Measurements from ENCODE around the gene SELENOV. TPM values are rescaled to one million over a fixed set of nuclear protein-coding genes. Genes with fewer than 3 reads are reported as not detected.

SELENOV gene
- total RNA-seq, 1 experiment from 2014 or later = 0.80 TPM

DNA sequence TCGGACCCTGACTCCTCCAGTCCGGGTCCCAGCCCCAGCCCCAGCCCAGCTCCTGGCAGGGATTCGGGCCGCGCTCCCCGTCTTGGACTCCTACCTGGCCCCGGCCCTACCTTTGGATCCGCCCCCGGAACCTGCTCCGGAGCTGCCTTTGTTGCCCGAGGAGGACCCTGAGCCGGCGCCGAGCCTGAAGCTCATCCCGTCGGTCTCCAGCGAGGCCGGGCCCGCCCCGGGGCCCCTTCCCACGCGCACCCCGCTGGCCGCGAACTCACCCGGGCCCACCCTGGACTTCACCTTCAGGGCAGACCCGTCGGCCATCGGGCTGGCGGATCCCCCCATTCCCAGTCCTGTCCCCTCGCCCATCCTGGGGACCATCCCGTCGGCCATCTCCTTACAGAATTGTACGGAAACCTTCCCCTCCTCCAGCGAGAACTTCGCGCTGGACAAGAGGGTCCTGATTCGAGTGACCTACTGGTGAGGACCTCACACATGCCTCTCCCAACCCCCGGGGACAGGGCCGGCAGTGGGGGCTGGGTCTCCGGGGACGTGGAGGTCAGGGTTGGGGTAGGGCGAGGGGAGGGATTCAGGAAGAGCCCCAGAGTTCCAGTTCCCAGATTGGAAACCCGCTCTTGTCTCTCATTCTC, 732 bp downstream of the SELENOV start:
- ATAC-seq (peak; percentile 3), DNase-seq (ENCODE audit: low read depth, low spot score) (no peak)
- in situ Hi-C loops (cut with HindIII; ENCODE audit: low pct_unique_long_range_greater_than_20kb, low sequenced_read_pairs) = no loop called here
- intact Hi-C loops (cut with micrococcal nuclease; ENCODE audit: unreplicated experiment) = no loop called here
- ChIA-PET POLR2A (interaction anchor here (0.7 to 6.2 kb wide), 8 partner anchors 21 to 87 kb away, joined by 3 to 63 read pairs (median 5); partner anchors contain the start of genes RPS16 and TIMM50), CTCF (interaction anchor here (0.6 to 5.9 kb wide), 13 partner anchors 9 to 933 kb away, joined by 3 to 49 read pairs (median 4); partner anchors contain the start of genes DLL3, DYRK1B, EID2B and SUPT5H)
- TF ChIP-seq POLR2AphosphoS5 (IDR thresholded peaks at IDR 0.05; ENCODE audit: low read depth, low read length) = no peak
- no peak for TF ChIP-seq CTCF (IDR thresholded peaks at IDR 0.05)
- TF ChIP-seq REST (IDR thresholded peaks at IDR 0.05; ENCODE audit: insufficient read depth in 1 of 2, low read depth in 2 of 2, low read length in 1 of 2) = no peak
- TF ChIP-seq TCF7L2 (IDR thresholded peaks at IDR 0.05; ENCODE audit: low read depth, low read length) = no peak
- TF ChIP-seq SIN3A (IDR thresholded peaks at IDR 0.05; ENCODE audit: borderline replicate concordance, insufficient read depth, low read depth, low read length) = no peak
- H3K4me1 ChIP-seq (ENCODE audit: control insufficient read depth, insufficient read depth, low read length) = peaks cover 26% of the 10 kb centered on the region
- BruUV-seq (replicated peaks) = no TSS peak
- H3K9me3 ChIP-seq (ENCODE audit: control insufficient read depth, insufficient read depth, low read depth, low read length) = no peaks in the 10 kb centered on the region
- H3K27ac ChIP-seq (ENCODE audit: low read length) = peak overlapping the region; percentile 5
- H3K27me3 ChIP-seq (ENCODE audit: control insufficient read depth, insufficient read depth, low read length) = peaks cover 23% of the 10 kb centered on the region
- H3K36me3 ChIP-seq (ENCODE audit: control insufficient read depth, insufficient read depth, low read length) = no peaks in the 10 kb centered on the region
- H3K4me3 ChIP-seq (ENCODE audit: low read depth in 2 of 2, low read length in 2 of 2) = peak overlapping the region; percentile 30 to 55

DNA sequence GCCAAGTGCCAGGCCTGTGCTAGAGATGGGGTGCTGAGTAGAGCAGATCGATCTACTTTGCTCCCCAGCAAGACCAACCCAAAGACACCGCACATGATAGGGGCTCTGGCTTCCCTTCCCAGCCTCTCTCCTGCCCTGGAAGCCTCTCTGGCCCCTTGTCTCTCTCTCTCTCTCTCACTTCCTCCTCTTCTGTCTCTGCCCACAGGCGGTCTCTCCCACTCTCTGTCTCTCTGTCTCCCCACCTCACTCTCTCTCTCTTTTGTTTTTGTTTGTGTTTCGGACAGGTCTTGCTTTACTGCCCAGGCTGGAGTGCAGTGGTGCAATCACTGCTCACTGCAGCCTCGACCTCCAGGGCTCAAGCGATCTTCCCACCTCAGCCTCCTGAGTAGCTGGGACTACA, 1.3 kb downstream of the SELENOV start:
- H3K4me1 ChIP-seq (ENCODE audit: control insufficient read depth, insufficient read depth, low read length) = peaks cover 26% of the 10 kb centered on the region
- ATAC-seq = peak; percentile 3; the same call in 1 of the 2 replicates
- no peaks in the 10 kb centered on the region for H3K36me3 ChIP-seq (ENCODE audit: control insufficient read depth, insufficient read depth, low read length)
- H3K27ac ChIP-seq (ENCODE audit: low read length) = no peak overlapping the region
- ChIA-PET CTCF (interaction anchor here (0.6 to 5.9 kb wide), 12 partner anchors 9 to 934 kb away, joined by 3 to 49 read pairs (median 4); partner anchors contain the start of genes DLL3, DYRK1B, EID2B and SUPT5H), POLR2A (interaction anchor here (0.7 to 6.2 kb wide), 7 partner anchors 21 to 88 kb away, joined by 3 to 63 read pairs (median 4); partner anchors contain the start of genes RPS16 and TIMM50)
- BruUV-seq (replicated peaks) = no TSS peak
- TF ChIP-seq REST (IDR thresholded peaks at IDR 0.05; ENCODE audit: insufficient read depth in 1 of 2, low read depth in 2 of 2, low read length in 1 of 2) = no peak
- no peak for DNase-seq (ENCODE audit: low read depth, low spot score)
- in situ Hi-C loops (cut with HindIII; ENCODE audit: low pct_unique_long_range_greater_than_20kb, low sequenced_read_pairs) = no loop called here
- intact Hi-C loops (cut with micrococcal nuclease; ENCODE audit: unreplicated experiment) = no loop called here
- peak overlapping the region in 1 of 2 experiments; percentile 55; a peak in 1 of 4 replicates for H3K4me3 ChIP-seq (ENCODE audit: low read depth in 2 of 2, low read length in 2 of 2)
- H3K9me3 ChIP-seq (ENCODE audit: control insufficient read depth, insufficient read depth, low read depth, low read length) = no peaks in the 10 kb centered on the region
- peaks cover 23% of the 10 kb centered on the region for H3K27me3 ChIP-seq (ENCODE audit: control insufficient read depth, insufficient read depth, low read length)
